HG03565 (cell line): ENCODE data around the gene SCUBE2.
"Not testable (repeated sequence)": the region's sequence is repeated elsewhere in the genome, so short reads cannot be mapped to it uniquely, and the experiment has no call there.

ENCODE experiments used
- ATAC-seq: cut with Tn5 transposase; IDR thresholded peaks from one replicate; pipeline ENCODE4 v1.9.1; 2021; ENCODE audit warnings: mild to moderate bottlenecking, moderate library complexity; ENCODE audit not compliant: unreplicated experiment

Gene SCUBE2

GRCh38 chr11:9014826-9015225 lies 76.6 kb downstream of the SCUBE2 start:
- ATAC-seq: no peak

GRCh38 chr11:9013373-9013772 lies 78.0 kb downstream of the SCUBE2 start:
- no peak for ATAC-seq

GRCh38 chr11:9009538-9009937 lies 81.9 kb downstream of the SCUBE2 start:
- not testable (repeated sequence) for ATAC-seq

- ATAC-seq: no peak
These were observed 82.7 kb downstream of the SCUBE2 start for GRCh38 chr11:9008661-9009060.

DNA sequence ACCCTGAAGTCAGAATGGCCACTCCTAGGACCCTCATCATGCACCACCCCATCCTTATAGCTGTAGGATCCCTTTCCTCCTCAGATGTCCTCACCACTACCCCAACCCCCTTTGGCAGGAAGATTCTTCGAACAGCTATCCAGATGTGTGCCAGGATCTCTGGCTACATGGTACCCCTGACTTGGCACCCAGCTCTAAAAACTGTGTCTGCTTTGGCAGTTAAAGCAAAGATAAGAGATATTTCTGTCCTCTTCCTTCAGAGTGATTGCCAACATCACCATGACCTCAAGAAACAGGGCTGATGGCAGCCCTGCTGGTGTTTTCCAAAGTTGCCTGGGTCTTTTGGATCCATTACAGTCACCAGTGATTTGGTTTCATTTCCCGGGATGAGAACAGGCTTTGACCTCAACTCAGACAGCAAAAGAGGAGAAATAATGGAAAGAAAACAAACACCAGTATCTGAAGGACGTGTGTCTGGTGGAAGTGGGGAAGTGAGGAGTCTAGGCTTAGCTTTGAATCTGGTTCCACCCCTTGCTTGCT lies 83.3 kb downstream of the SCUBE2 start:
- ATAC-seq: no peak

GRCh38 chr11:9005087-9005486 lies 86.3 kb downstream of the SCUBE2 start:
- no peak for ATAC-seq

DNA sequence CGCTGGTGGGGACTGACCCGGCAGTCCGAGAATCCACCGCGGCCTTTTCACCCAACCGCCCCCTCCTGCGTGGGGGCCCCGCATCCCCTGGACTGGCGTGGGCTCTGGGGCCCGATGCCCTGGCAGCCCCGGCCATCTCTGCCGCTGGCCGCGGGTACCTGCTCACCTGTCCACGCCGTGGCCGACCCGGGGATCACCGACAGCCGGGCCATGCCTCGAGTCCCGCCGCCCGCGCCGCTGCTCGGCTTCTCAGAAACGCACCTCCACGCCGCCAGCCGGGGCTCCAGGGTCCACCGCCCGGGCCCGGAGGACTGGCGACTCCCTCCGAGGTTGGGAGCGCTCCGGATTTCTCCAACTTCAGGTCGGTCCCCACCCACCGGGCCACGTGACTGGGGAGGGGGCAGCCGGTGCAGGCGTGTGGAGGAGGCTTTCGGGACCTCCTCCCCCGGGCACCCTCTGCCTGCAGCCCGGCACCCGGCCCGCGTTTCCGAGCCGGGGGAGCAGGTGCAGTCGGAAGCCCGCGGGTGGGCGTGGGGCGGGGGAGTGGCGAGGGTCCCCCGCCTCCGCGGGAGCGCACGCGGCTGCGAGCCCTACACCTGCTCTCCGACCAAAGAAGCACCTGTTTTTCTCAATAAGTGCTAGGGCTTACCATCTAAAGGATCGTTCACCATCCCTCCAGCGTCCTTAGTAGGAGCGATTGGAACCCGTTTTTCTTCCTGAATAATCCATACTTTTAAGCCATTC lies 87.0 kb downstream of the SCUBE2 start:
- ATAC-seq: no peak

DNA sequence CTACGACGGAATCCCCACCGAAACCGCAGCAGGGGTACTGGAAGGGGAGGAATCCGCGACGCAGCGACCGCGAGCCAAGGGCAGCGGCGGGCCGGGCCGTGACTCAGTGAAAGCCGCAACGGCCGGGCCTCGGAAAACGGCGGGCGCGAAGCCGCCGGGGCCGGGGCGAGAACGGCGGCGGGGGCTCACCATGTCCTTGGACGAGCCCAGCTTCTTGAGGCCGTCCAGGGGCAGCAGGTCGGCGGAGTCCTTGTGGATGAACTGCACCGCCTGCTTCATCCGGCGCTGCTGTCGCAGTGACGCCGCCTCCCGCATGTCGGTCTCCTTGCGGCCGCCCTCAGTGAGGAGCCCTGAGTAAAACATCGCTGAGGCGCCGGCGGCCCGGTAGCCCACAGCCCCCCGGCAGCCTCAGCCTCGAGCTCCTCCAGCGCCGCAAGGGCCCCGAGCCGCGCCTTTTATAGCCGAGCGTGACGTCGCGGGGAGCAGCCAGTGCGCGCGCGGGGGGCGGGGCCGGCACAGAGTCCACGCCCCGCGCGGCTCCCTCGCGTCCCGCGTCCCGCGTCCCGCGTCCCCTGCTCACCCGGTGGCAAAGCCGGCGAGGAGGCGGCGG lies 87.7 kb downstream of the SCUBE2 start, which contains the start of gene NRIP3:
TSS of gene NRIP3 (minus strand) at position 429 of the 610 bp plus-strand sequence. CDS start at position 363, 66 bp downstream.
- ATAC-seq: no peak

- no peak for ATAC-seq
These were observed 88.4 kb downstream of the SCUBE2 start for GRCh38 chr11:9002920-9003572.

GRCh38 chr11:9001736-9002135 lies 89.7 kb downstream of the SCUBE2 start:
- ATAC-seq: no peak

DNA sequence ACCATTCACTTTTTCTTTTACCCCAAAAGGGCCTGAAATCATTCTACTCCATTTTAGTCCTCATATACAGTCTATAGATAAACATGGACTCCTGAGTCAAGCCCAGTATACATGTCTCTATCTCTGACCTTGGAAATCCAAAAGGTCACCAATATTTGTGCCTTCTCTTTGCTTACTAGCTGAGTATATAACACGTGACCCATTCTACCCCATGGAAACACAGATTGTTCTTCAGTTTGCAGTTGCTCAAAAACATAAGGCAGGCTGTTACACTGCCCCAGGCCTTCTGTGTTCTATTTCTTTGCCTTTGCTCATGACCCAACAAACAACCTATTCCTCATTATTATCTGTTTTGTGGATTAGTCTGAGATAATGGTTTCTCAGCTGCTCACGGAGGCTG lies 93.4 kb downstream of the SCUBE2 start:
- no peak for ATAC-seq

DNA sequence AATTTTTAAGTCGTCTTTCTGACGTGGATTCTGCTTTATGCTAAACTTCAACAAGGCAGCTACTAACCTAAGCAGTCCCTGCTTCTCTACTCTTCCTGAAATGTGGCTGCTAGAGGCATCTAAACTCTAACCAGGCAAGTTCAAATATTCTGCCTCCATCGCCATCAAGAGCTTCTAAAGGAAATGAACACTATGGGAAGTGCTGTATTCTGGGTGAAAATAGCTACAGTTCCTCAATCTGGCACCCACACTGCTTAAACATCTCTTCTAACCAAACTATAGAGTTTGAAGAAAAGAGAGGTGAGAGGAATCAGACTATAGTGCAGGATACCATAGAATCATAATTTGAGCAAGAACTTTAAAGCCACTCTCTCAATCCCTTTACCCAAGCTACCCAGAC lies 93.9 kb downstream of the SCUBE2 start:
- ATAC-seq: no peak

- no peak for ATAC-seq
These were observed 101.9 kb downstream of the SCUBE2 start for GRCh38 chr11:8989453-8989852.

DNA sequence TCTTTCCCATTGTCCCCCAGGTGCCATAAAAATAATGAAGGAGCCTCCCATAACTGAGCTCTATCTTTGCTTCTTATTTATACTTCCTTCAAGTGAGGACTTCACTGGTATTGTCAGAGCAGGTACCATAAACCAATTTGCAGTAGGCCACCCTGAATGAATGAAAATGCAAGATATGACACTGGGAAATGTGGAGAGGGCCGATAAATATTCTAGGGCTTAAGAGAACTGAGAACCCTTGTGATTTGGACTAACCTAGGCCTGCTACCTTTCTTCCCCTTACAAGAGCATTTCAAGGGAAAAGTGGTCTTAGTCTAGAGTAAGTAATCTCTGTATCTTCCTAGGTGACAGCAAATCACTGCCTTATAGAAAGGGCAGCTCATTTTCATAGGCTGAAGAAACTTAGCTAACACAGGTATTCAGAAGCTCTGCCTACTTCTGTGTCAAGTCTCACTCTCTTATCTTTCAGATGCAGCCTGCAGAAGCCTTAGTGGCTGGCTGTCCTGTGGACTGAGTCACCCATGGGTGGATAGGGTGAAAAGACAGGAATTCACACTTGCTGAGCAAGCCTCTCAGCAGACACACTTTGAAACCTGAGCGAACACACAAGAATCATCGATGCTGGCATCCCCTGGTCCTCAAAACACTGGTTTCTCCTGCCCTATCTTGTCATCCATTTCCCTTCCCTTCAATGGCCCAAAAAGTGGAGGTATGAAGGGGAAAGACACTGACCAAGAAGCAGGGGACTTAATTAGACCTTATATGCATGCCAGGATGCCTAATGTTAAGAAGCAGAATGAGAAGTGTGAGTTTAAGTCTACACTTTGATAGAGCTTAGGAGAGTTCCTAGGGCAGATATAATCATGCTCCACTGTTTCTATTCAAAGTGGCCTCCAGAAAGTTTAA lies 102.8 kb downstream of the SCUBE2 start:
- ATAC-seq: no peak

DNA sequence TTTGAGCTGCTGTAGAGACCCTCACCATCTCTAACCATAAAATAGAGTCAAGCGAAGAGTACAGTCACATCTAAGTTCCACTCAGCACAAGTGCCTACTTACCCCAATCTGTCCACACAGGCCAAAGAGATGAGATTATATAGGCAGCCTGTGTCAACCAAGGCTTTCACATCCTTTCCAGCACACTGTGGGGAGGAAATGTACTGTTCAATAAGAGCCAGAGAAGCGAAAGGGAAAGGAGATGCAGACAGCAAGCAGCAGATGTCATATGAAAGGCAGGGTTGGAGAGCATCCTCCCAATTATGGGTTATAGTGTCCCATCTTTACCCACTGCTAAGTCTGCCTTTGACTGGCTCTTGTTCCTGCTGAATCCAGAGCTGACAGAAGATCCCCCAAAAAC lies 104.0 kb downstream of the SCUBE2 start:
- no peak for ATAC-seq

DNA sequence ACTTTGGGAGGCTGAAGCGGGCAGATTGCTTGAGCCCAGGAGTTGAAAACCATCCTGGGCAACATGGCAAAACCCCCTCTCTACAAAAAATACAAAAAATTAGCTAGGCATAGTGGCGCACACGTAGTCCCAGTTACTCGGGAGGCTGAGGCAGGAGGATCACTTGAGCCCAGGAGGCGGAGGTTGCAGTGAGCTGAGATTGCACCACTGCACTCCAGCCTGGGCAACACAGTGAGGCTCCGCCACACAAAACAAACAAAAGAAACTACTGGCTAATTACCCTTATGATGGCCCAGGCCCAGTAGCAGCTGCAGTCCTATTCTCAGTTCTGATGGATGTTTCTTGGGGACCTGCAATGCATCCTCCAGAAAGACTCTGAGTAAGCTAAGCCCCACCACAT lies 104.6 kb downstream of the SCUBE2 start:
- not testable (repeated sequence) for ATAC-seq

GRCh38 chr11:8985462-8985861 lies 105.9 kb downstream of the SCUBE2 start:
- ATAC-seq: no peak

DNA sequence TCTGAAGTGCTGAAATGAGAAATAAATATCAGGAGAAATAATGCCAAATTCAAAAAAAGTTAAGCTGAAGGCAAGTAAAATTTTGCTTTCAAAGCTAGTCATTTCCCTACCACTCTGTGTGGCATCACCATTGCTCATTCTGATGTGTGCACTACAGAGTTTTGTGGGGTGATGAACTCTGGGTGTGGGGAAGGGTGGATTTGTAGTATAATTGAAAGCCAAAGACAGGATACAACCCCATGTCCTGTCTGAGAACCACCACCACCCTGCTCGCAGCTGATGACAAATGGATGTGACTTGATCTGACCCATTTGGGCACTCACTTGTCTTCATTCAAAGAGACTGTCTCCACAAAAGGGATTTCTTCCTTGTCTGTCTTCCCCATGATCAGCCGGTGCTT lies 107.8 kb downstream of the SCUBE2 start:
- ATAC-seq: no peak

GRCh38 chr11:8980485-8980884 lies 110.9 kb downstream of the SCUBE2 start:
- no peak for ATAC-seq

GRCh38 chr11:8979365-8979764 lies 112.0 kb downstream of the SCUBE2 start:
- not testable (repeated sequence) for ATAC-seq

DNA sequence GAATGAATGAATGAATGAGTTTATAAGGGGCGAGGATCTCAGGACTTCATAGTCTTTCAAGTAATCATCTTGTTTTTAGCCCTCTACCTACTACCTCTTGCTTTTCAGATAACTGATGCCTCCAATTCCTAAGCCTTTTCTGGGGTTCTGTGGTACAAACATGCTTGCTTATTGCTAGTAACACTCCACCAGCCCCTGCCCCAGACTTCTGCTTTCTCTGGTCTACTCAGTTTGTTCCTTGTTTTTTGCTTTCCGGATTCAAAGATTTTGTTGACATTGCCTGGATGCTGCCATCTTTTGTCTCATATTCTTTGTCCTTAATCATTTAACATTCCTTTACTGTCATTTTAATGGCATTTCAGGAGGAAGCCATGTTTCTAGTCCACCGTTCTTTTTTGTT lies 118.3 kb downstream of the SCUBE2 start:
- no peak for ATAC-seq
